Breast epithelium (tissue), 4 donors: ENCODE results near the gene KIAA0040. TPM values are rescaled to one million over a fixed set of nuclear protein-coding genes. Genes with fewer than 3 reads are reported as not detected.

ENCODE experiments used
- DNase-seq, 2 donors: peaks; one replicate each; pipeline ENCODE4 v3.0.0-alpha.2; 2019; ENCODE audit warnings: low spot score in 2 of 2
- H3K27ac ChIP-seq, 2 donors: fragments of 200-600 bp; sonication (generic) in 1 of 2; one replicate each; pipeline ENCODE4 v1.5.1; 2016 to 2019; ENCODE audit warnings: mild to moderate bottlenecking in 1 of 2
- H3K27me3 ChIP-seq, 2 donors: fragments of 200-600 bp; sonication (generic) in 1 of 2; one replicate each; pipeline versions ENCODE4 v1.5.1 to v1.6.0; 2017 to 2019; ENCODE audit warnings: control low read depth in 1 of 2, mild to moderate bottlenecking in 1 of 2
- H3K36me3 ChIP-seq: fragments of 200-600 bp; one replicate; pipeline ENCODE4 v1.5.1; 2019
- H3K4me1 ChIP-seq, 2 donors: fragments of 200-600 bp; sonication (generic); one replicate each; pipeline ENCODE4 v1.5.1; 2016 to 2019; ENCODE audit warnings: control low read depth in 1 of 2
- H3K4me3 ChIP-seq, 3 donors: fragments of 200-600 bp; sonication (generic); 1 replicate in 2 of 3; 2 replicates in 1 of 3; pipeline ENCODE4 v1.5.1; 2016 to 2019; ENCODE audit warnings: mild to moderate bottlenecking in 3 of 3, moderate library complexity in 2 of 3
- H3K9me3 ChIP-seq, 2 donors: fragments of 200-600 bp; sonication (generic) in 1 of 2; one replicate each; pipeline ENCODE4 v1.5.1; 2016 to 2019; ENCODE audit warnings: control low read depth in 1 of 2
- CTCF ChIP-seq, 3 donors: fragments of 450-650 bp; IDR thresholded peaks; one replicate each; pipeline ENCODE4 v1.5.1; 2016 to 2017; ENCODE audit warnings: antibody characterized with exemption in 3 of 3, mild to moderate bottlenecking in 3 of 3, moderate library complexity in 3 of 3
- POLR2A ChIP-seq: fragments of 450-650 bp; IDR thresholded peaks from one replicate; pipeline ENCODE4 v1.6.1; 2016; ENCODE audit warnings: antibody characterized with exemption, mild to moderate bottlenecking, moderate library complexity
- POLR2AphosphoS5 ChIP-seq, 3 donors: sonication (generic); formaldehyde crosslinking; IDR thresholded peaks; one replicate each; pipeline ENCODE4 v1.6.1; 2017; ENCODE audit warnings: antibody characterized with exemption in 3 of 3
- intact Hi-C: fragments of 100-400 bp; cut with DNase I; formaldehyde crosslinking; loops from one replicate; pipeline ENCODE4 v1.15.1; 2023; ENCODE audit warnings: low total_unique reads
- total RNA-seq, 3 donors: library from RNA; depleted of rRNA; stranded (reverse); fragments of >200 nt; gene quantifications; one replicate each; pipeline ENCODE4 v1.1.0, GENCODE V29; 2016

The KIAA0040 gene
- total RNA-seq, 3 donors from 2014 or later = 43.6 to 160 (median 56.9) TPM

GRCh38 chr1:175166746-175167145 lies 25.8 kb downstream of the KIAA0040 start:
- intact Hi-C loops = no loop called here
- H3K4me1 ChIP-seq = no peaks in the 10 kb centered on the region
- H3K27ac ChIP-seq = no peak overlapping the region
- H3K36me3 ChIP-seq = no peaks in the 10 kb centered on the region
- no peaks in the 10 kb centered on the region for H3K27me3 ChIP-seq
- no peak for DNase-seq
- no peaks in the 10 kb centered on the region for H3K9me3 ChIP-seq
- TF ChIP-seq POLR2AphosphoS5 (IDR thresholded peaks at IDR 0.05) (no peak), CTCF (IDR thresholded peaks at IDR 0.05) (no peak), POLR2A (no peak)
- H3K4me3 ChIP-seq = no peak overlapping the region

- Histone ChIP-seq H3K27ac (no peak overlapping the region), H3K36me3 (no peaks in the 10 kb centered on the region), H3K4me1 (no peaks in the 10 kb centered on the region), H3K4me3 (no peak overlapping the region), H3K9me3 (no peaks in the 10 kb centered on the region), H3K27me3 (no peaks in the 10 kb centered on the region)
- DNase-seq = no peak
- no peak for TF ChIP-seq POLR2AphosphoS5 (IDR thresholded peaks at IDR 0.05)
- TF ChIP-seq CTCF (IDR thresholded peaks at IDR 0.05) = no peak
- TF ChIP-seq POLR2A = no peak
- intact Hi-C loops = no loop called here
Observed at GRCh38 chr1:175164751-175165150, 27.8 kb downstream of the KIAA0040 start.

GRCh38 chr1:175163702-175164101 lies 28.9 kb downstream of the KIAA0040 start:
- TF ChIP-seq POLR2AphosphoS5 (IDR thresholded peaks at IDR 0.05) (no peak), POLR2A (no peak), CTCF (IDR thresholded peaks at IDR 0.05) (no peak)
- no peak for DNase-seq
- Histone ChIP-seq H3K27me3 (no peaks in the 10 kb centered on the region), H3K36me3 (no peaks in the 10 kb centered on the region), H3K27ac (no peak overlapping the region), H3K4me3 (no peak overlapping the region), H3K9me3 (no peaks in the 10 kb centered on the region), H3K4me1 (no peaks in the 10 kb centered on the region)
- intact Hi-C loops = no loop called here

GRCh38 chr1:175162955-175163354 lies 29.6 kb downstream of the KIAA0040 start:
- intact Hi-C loops = no loop called here
- Histone ChIP-seq H3K4me3 (no peak overlapping the region), H3K4me1 (no peaks in the 10 kb centered on the region), H3K27ac (no peak overlapping the region), H3K9me3 (no peaks in the 10 kb centered on the region), H3K36me3 (no peaks in the 10 kb centered on the region), H3K27me3 (no peaks in the 10 kb centered on the region)
- DNase-seq = no peak
- TF ChIP-seq POLR2A = no peak
- no peak for TF ChIP-seq POLR2AphosphoS5 (IDR thresholded peaks at IDR 0.05)
- no peak for TF ChIP-seq CTCF (IDR thresholded peaks at IDR 0.05)

- DNase-seq = no peak
- Histone ChIP-seq H3K27ac (no peak overlapping the region), H3K4me3 (no peak overlapping the region), H3K27me3 (no peaks in the 10 kb centered on the region), H3K9me3 (no peaks in the 10 kb centered on the region), H3K36me3 (no peaks in the 10 kb centered on the region), H3K4me1 (no peaks in the 10 kb centered on the region)
- no peak for TF ChIP-seq POLR2A
- TF ChIP-seq CTCF (IDR thresholded peaks at IDR 0.05) = no peak
- TF ChIP-seq POLR2AphosphoS5 (IDR thresholded peaks at IDR 0.05) = no peak
- intact Hi-C loops = loop anchor here (10.0 kb wide), 1 partner anchor 167 kb away; no protein-coding TSS in a partner anchor
Observed at GRCh38 chr1:175158170-175158591, 34.4 kb downstream of the KIAA0040 start.
